ENCODE data around the gene KRT79. TPM values are rescaled to one million over a fixed set of nuclear protein-coding genes. Genes with fewer than 3 reads are reported as not detected.
A peak's percentile ranks its signal among the peaks of the same experiment; 100 is the strongest.
"Not testable (repeated sequence)": the region's sequence is repeated elsewhere in the genome, so short reads cannot be mapped to it uniquely, and the experiment has no call there.

Gene KRT79
- polyA plus RNA-seq (ENCODE audit: insufficient read depth in 1 of 5, insufficient read length in 5 of 5, low replicate concordance in 1 of 5): not detected
- long read RNA-seq, donor 1: 0 reads
- long read RNA-seq, donor 2: 0 reads
- long read RNA-seq, donor 3: 0 reads
- long read RNA-seq, donor 4: 0 reads
- long read RNA-seq, donor 5: 0 reads
- long read RNA-seq, donor 6: 0 reads
- long read RNA-seq, donor 7: 0 reads
- long read RNA-seq, donor 8: 0 reads

GRCh38 chr12:52833922-52834726 lies at the start of gene KRT79:
Gene KRT79, minus strand, starts transcription at chr12:52834311. Its CDS starts 51 bp downstream, at chr12:52834260.
- DNase-seq: no peak

GRCh38 chr12:52880499-52880898 lies 46.4 kb upstream of the KRT79 start:
- DNase-seq: not testable (repeated sequence)

- peak in 1 of 2 donors; percentile 80 for DNase-seq
Observed at GRCh38 chr12:52879394-52880351, 45.6 kb upstream of the KRT79 start.

GRCh38 chr12:52878507-52879393 lies 44.6 kb upstream of the KRT79 start:
- no peak for DNase-seq

- no peak for DNase-seq
Observed at GRCh38 chr12:52877242-52877641, 43.1 kb upstream of the KRT79 start.

- no peak for DNase-seq
Observed at GRCh38 chr12:52876372-52876771, 42.3 kb upstream of the KRT79 start.

- no peak for DNase-seq
Observed at GRCh38 chr12:52874573-52875435, 40.7 kb upstream of the KRT79 start.

GRCh38 chr12:52873832-52874572 lies 39.9 kb upstream of the KRT79 start:
- peak; percentile 64 to 75 for DNase-seq

- no peak for DNase-seq
Observed at GRCh38 chr12:52873513-52873831, 39.4 kb upstream of the KRT79 start.

- DNase-seq: no peak
Observed at GRCh38 chr12:52872644-52873389, 38.7 kb upstream of the KRT79 start.

GRCh38 chr12:52871291-52872039 lies 37.4 kb upstream of the KRT79 start:
- DNase-seq: no peak

GRCh38 chr12:52870361-52871290 lies 36.5 kb upstream of the KRT79 start:
- DNase-seq: no peak

- DNase-seq: no peak
Observed at GRCh38 chr12:52867642-52868041, 33.5 kb upstream of the KRT79 start.

GRCh38 chr12:52867152-52867551 lies 33.0 kb upstream of the KRT79 start:
- DNase-seq: no peak

GRCh38 chr12:52865090-52865944 lies 31.2 kb upstream of the KRT79 start:
- DNase-seq: peak in 1 of 2 donors; percentile 54

GRCh38 chr12:52862023-52862422 lies 27.9 kb upstream of the KRT79 start:
- no peak for DNase-seq

Data from right lung (tissue), 10 donors.